Stimulated activated CD4-positive, alpha-beta T cell treated with anti-CD3 and anti-CD28 coated beads, Interleukin-1b, Interleukin-23, amount 100 ng/mL, for 1 hour (primary cell): ENCODE data around the gene LTBP2.

Experiments
- DNase-seq, 2 donors: peaks; one replicate each; pipeline ENCODE4 v3.0.0-alpha.2; 2020; ENCODE audit warnings: low read depth in 2 of 2

The LTBP2 gene

GRCh38 chr14:74638066-74638465, 26.0 kb upstream of the LTBP2 start:
- DNase-seq: no peak

- DNase-seq: no peak
Observed at GRCh38 chr14:74637178-74637550, 25.1 kb upstream of the LTBP2 start.

- DNase-seq: no peak
Observed at GRCh38 chr14:74636424-74637177, 24.6 kb upstream of the LTBP2 start.

- DNase-seq: no peak
Observed at GRCh38 chr14:74635847-74636246, 23.8 kb upstream of the LTBP2 start.

GRCh38 chr14:74634964-74635363, 22.9 kb upstream of the LTBP2 start:
- DNase-seq: no peak

GRCh38 chr14:74634481-74634880, 22.4 kb upstream of the LTBP2 start:
- no peak for DNase-seq

GRCh38 chr14:74630881-74631690, 19.0 kb upstream of the LTBP2 start:
- no peak for DNase-seq

- no peak for DNase-seq
Observed at GRCh38 chr14:74628418-74628817, 16.4 kb upstream of the LTBP2 start.

GRCh38 chr14:74627076-74627475, 15.0 kb upstream of the LTBP2 start:
- DNase-seq: no peak

- DNase-seq: no peak
Observed at GRCh38 chr14:74622257-74622656, 10.2 kb upstream of the LTBP2 start.

- DNase-seq: no peak
Observed at GRCh38 chr14:74621556-74621955, 9.5 kb upstream of the LTBP2 start.

GRCh38 chr14:74620923-74621322, 8.9 kb upstream of the LTBP2 start:
- DNase-seq: no peak

GRCh38 chr14:74620497-74620921, 8.5 kb upstream of the LTBP2 start:
- no peak for DNase-seq

- DNase-seq: no peak
Observed at GRCh38 chr14:74619672-74620131, 7.7 kb upstream of the LTBP2 start.

GRCh38 chr14:74618078-74618952, 6.3 kb upstream of the LTBP2 start:
- DNase-seq: no peak

- no peak for DNase-seq
Observed at GRCh38 chr14:74616996-74617700, 5.1 kb upstream of the LTBP2 start.

GRCh38 chr14:74616507-74616906, 4.5 kb upstream of the LTBP2 start:
- DNase-seq: no peak

GRCh38 chr14:74615735-74616134, 3.7 kb upstream of the LTBP2 start:
- no peak for DNase-seq

GRCh38 chr14:74614508-74615495, 2.8 kb upstream of the LTBP2 start:
- DNase-seq: no peak

GRCh38 chr14:74613211-74613914, 1.3 kb upstream of the LTBP2 start:
- DNase-seq: no peak
